NAMALWA (cell line): Measurements from ENCODE around the gene RALGAPA1.
"Not testable (repeated sequence)": the region's sequence is repeated elsewhere in the genome, so short reads cannot be mapped to it uniquely, and the experiment has no call there.

Experiments used
- DNase-seq: peaks from one replicate; pipeline ENCODE4 v3.0.0-alpha.2; 2015; ENCODE audit warnings: low spot score

RALGAPA1 gene

GRCh38 chr14:35821564-35822411, 12.7 kb upstream of the RALGAPA1 start:
- DNase-seq, result peak; percentile 42

GRCh38 chr14:35819591-35820540, 10.8 kb upstream of the RALGAPA1 start:
- DNase-seq, result no peak

GRCh38 chr14:35818346-35819115, 9.4 kb upstream of the RALGAPA1 start:
- peak; percentile 45 for DNase-seq

GRCh38 chr14:35814371-35815005, 5.4 kb upstream of the RALGAPA1 start:
- peak; percentile 74 for DNase-seq

GRCh38 chr14:35810963-35811362, 1.9 kb upstream of the RALGAPA1 start:
- no peak for DNase-seq

GRCh38 chr14:35809597-35809996, 502 bp upstream of the RALGAPA1 start:
- DNase-seq, result no peak

GRCh38 chr14:35808076-35808637, 938 bp downstream of the RALGAPA1 start:
- DNase-seq, result peak; percentile 20

- no peak for DNase-seq
These were observed 1.7 kb downstream of the RALGAPA1 start for GRCh38 chr14:35807131-35807961.

- no peak for DNase-seq
These were observed 2.8 kb downstream of the RALGAPA1 start for GRCh38 chr14:35806006-35806907.

GRCh38 chr14:35797796-35798195, 11.3 kb downstream of the RALGAPA1 start:
- no peak for DNase-seq

GRCh38 chr14:35789651-35790050, 19.4 kb downstream of the RALGAPA1 start:
- no peak for DNase-seq

- DNase-seq, result no peak
These were observed 22.2 kb downstream of the RALGAPA1 start for GRCh38 chr14:35786856-35787255.

GRCh38 chr14:35783699-35784098, 25.4 kb downstream of the RALGAPA1 start:
- no peak for DNase-seq

- no peak for DNase-seq
These were observed 29.7 kb downstream of the RALGAPA1 start for GRCh38 chr14:35779368-35779767.

GRCh38 chr14:35777550-35777949, 31.5 kb downstream of the RALGAPA1 start:
- not testable (repeated sequence) for DNase-seq

- DNase-seq, result no peak
These were observed 32.3 kb downstream of the RALGAPA1 start for GRCh38 chr14:35776823-35777222.

- not testable (repeated sequence) for DNase-seq
These were observed 33.0 kb downstream of the RALGAPA1 start for GRCh38 chr14:35776085-35776484.

GRCh38 chr14:35766700-35767082, 42.4 kb downstream of the RALGAPA1 start:
- no peak for DNase-seq

GRCh38 chr14:35766036-35766699, 42.9 kb downstream of the RALGAPA1 start:
- DNase-seq, result no peak
